Measurements from ENCODE around the gene ZNRF1. TPM values are rescaled to one million over a fixed set of nuclear protein-coding genes. Genes with fewer than 3 reads are reported as not detected.

ZNRF1 gene
- total RNA-seq, 1 donor from 2014 or later, result 46.8 TPM

GRCh38 chr16:75110637-75111513, 112.1 kb downstream of the ZNRF1 start:
- Mint-ChIP-seq H3K27ac (peak overlapping the region; percentile 95), H3K36me3 (ENCODE audit: low read depth) (peaks cover 8% of the 10 kb centered on the region), H3K4me1 (peaks cover 57% of the 10 kb centered on the region)

GRCh38 chr16:75111514-75111940, 112.7 kb downstream of the ZNRF1 start:
- no peak for DNase-seq
- no peaks in the 10 kb centered on the region for H3K27me3 Mint-ChIP-seq
- H3K36me3 Mint-ChIP-seq (ENCODE audit: low read depth), result peaks cover 7% of the 10 kb centered on the region
- no peaks in the 10 kb centered on the region for H3K9me3 Mint-ChIP-seq
- intact Hi-C loops (cut with micrococcal nuclease), result loop anchor here (1.0 to 2.0 kb wide), 3 partner anchors 37 to 298 kb away; partner anchors contain the start of gene ZFP1
- peak overlapping the region; percentile 84 for H3K4me3 Mint-ChIP-seq
- H3K27ac Mint-ChIP-seq, result peak overlapping the region; percentile 95
- H3K4me1 Mint-ChIP-seq, result peaks cover 50% of the 10 kb centered on the region

More at GRCh38 chr16:75110637-75111513, 112.1 kb downstream of the ZNRF1 start:
- Mint-ChIP-seq H3K9me3 (no peaks in the 10 kb centered on the region), H3K4me3 (peak overlapping the region; percentile 84), H3K27me3 (no peaks in the 10 kb centered on the region)
- peak; percentile 95 for DNase-seq
- intact Hi-C loops (cut with micrococcal nuclease), result loop anchor here (1.0 to 2.0 kb wide), 3 partner anchors 38 to 298 kb away; partner anchors contain the start of gene ZFP1

GRCh38 chr16:75111961-75112733, 113.3 kb downstream of the ZNRF1 start:
- H3K27me3 Mint-ChIP-seq, result no peaks in the 10 kb centered on the region
- H3K36me3 Mint-ChIP-seq (ENCODE audit: low read depth), result peaks cover 5% of the 10 kb centered on the region
- peak overlapping the region; percentile 95 for H3K27ac Mint-ChIP-seq
- H3K4me1 Mint-ChIP-seq, result peaks cover 45% of the 10 kb centered on the region
- no peaks in the 10 kb centered on the region for H3K9me3 Mint-ChIP-seq
- intact Hi-C loops (cut with micrococcal nuclease), result loop anchor here (1.0 to 2.0 kb wide), 3 partner anchors 37 to 299 kb away; partner anchors contain the start of gene ZFP1
- peak overlapping the region; percentile 84 for H3K4me3 Mint-ChIP-seq
- DNase-seq, result no peak

- peak overlapping the region; percentile 30 for H3K4me3 Mint-ChIP-seq
- intact Hi-C loops (cut with micrococcal nuclease), result no loop called here
- peak overlapping the region; percentile 60 for H3K27ac Mint-ChIP-seq
- H3K9me3 Mint-ChIP-seq, result no peaks in the 10 kb centered on the region
- H3K4me1 Mint-ChIP-seq, result peaks cover 40% of the 10 kb centered on the region
- no peaks in the 10 kb centered on the region for H3K27me3 Mint-ChIP-seq
- peaks cover 5% of the 10 kb centered on the region for H3K36me3 Mint-ChIP-seq (ENCODE audit: low read depth)
- DNase-seq, result no peak
Observed at GRCh38 chr16:75112734-75113491, 114.1 kb downstream of the ZNRF1 start.

- Mint-ChIP-seq H3K9me3 (no peaks in the 10 kb centered on the region), H3K27me3 (no peaks in the 10 kb centered on the region), H3K27ac (no peak overlapping the region), H3K4me1 (peaks cover 35% of the 10 kb centered on the region), H3K4me3 (no peak overlapping the region), H3K36me3 (ENCODE audit: low read depth) (peaks cover 4% of the 10 kb centered on the region)
- DNase-seq, result no peak
- intact Hi-C loops (cut with micrococcal nuclease), result no loop called here
Observed at GRCh38 chr16:75113541-75114121, 114.8 kb downstream of the ZNRF1 start.

GRCh38 chr16:75114179-75114945, 115.5 kb downstream of the ZNRF1 start:
- H3K36me3 Mint-ChIP-seq (ENCODE audit: low read depth), result no peaks in the 10 kb centered on the region
- H3K27me3 Mint-ChIP-seq, result no peaks in the 10 kb centered on the region
- no peaks in the 10 kb centered on the region for H3K9me3 Mint-ChIP-seq
- DNase-seq, result no peak
- no peak overlapping the region for H3K4me3 Mint-ChIP-seq
- peaks cover 27% of the 10 kb centered on the region for H3K4me1 Mint-ChIP-seq
- no peak overlapping the region for H3K27ac Mint-ChIP-seq
- intact Hi-C loops (cut with micrococcal nuclease), result no loop called here

GRCh38 chr16:75114946-75115825, 116.4 kb downstream of the ZNRF1 start:
- intact Hi-C loops (cut with micrococcal nuclease), result no loop called here
- DNase-seq, result no peak
- Mint-ChIP-seq H3K4me3 (no peak overlapping the region), H3K27me3 (no peaks in the 10 kb centered on the region), H3K9me3 (no peaks in the 10 kb centered on the region), H3K27ac (no peak overlapping the region), H3K4me1 (peaks cover 19% of the 10 kb centered on the region), H3K36me3 (ENCODE audit: low read depth) (no peaks in the 10 kb centered on the region)

GRCh38 chr16:75116081-75116910, 117.5 kb downstream of the ZNRF1 start, which contains the start of gene LDHD:
Gene LDHD, minus strand, starts transcription at chr16:75116780. Its CDS starts 60 bp downstream, at chr16:75116720.
- Mint-ChIP-seq H3K27me3 (no peaks in the 10 kb centered on the region), H3K9me3 (peaks cover 1% of the 10 kb centered on the region), H3K4me3 (peak within 1 kb of the TSS; percentile 37), H3K4me1 (peaks cover 8% of the 10 kb centered on the region), H3K27ac (no peak within 1 kb of the TSS), H3K36me3 (ENCODE audit: low read depth) (no peaks in the 10 kb centered on the region)
- intact Hi-C loops (cut with micrococcal nuclease), result no loop called here
- DNase-seq, result peak; percentile 71

- peaks cover 2% of the 10 kb centered on the region for H3K4me1 Mint-ChIP-seq
- H3K27ac Mint-ChIP-seq, result no peak overlapping the region
- peaks cover 3% of the 10 kb centered on the region for H3K9me3 Mint-ChIP-seq
- no peak for DNase-seq
- H3K4me3 Mint-ChIP-seq, result no peak overlapping the region
- intact Hi-C loops (cut with micrococcal nuclease), result no loop called here
- H3K36me3 Mint-ChIP-seq (ENCODE audit: low read depth), result no peaks in the 10 kb centered on the region
- no peaks in the 10 kb centered on the region for H3K27me3 Mint-ChIP-seq
Observed at GRCh38 chr16:75116911-75117245, 118.1 kb downstream of the ZNRF1 start.

GRCh38 chr16:75118943-75119539, 120.2 kb downstream of the ZNRF1 start:
- H3K27ac Mint-ChIP-seq, result no peak overlapping the region
- H3K36me3 Mint-ChIP-seq (ENCODE audit: low read depth), result peaks cover 1% of the 10 kb centered on the region
- intact Hi-C loops (cut with micrococcal nuclease), result no loop called here
- H3K4me1 Mint-ChIP-seq, result no peaks in the 10 kb centered on the region
- DNase-seq, result no peak
- no peaks in the 10 kb centered on the region for H3K27me3 Mint-ChIP-seq
- no peak overlapping the region for H3K4me3 Mint-ChIP-seq
- H3K9me3 Mint-ChIP-seq, result peaks cover 7% of the 10 kb centered on the region

- Mint-ChIP-seq H3K36me3 (ENCODE audit: low read depth) (peaks cover 1% of the 10 kb centered on the region), H3K4me3 (no peak overlapping the region), H3K9me3 (peaks cover 7% of the 10 kb centered on the region), H3K27me3 (no peaks in the 10 kb centered on the region), H3K4me1 (no peaks in the 10 kb centered on the region), H3K27ac (no peak overlapping the region)
- intact Hi-C loops (cut with micrococcal nuclease), result no loop called here
- DNase-seq, result no peak
Observed at GRCh38 chr16:75120253-75120652, 121.4 kb downstream of the ZNRF1 start.

All from activated CD4-positive, alpha-beta T cell treated with anti-CD3 and anti-CD28 coated beads, Interleukin-2, amount 10 ng/mL, durations not matched to agents 24 days and 14 days (primary cell).